ENCODE measurements around the gene HES2.

GRCh38 chr1:6386371-6386949 lies 33.3 kb downstream of the HES2 start:
- TF ChIP-seq ZNF274 (IDR thresholded peaks at IDR 0.05; ENCODE audit: low read depth, low read length) (no peak), YY1 (IDR thresholded peaks at IDR 0.05; ENCODE audit: insufficient read depth, insufficient read length) (no peak)

Measured in NT2/D1 (cell line).